ENCODE results near the gene SUMO2. TPM values are rescaled to one million over a fixed set of nuclear protein-coding genes. Genes with fewer than 3 reads are reported as not detected.

SUMO2 gene
- total and polyA plus RNA-seq, 10 of the 15 experiments (the other 5 are each of a cell fraction or from before 2014, with no cell fraction given): 163 to 803 (median 555) TPM

GRCh38 chr17:75118307-75118706 is 64.5 kb downstream of the SUMO2 start (continued):
- TF ChIP-seq REST (IDR thresholded peaks at IDR 0.05; ENCODE audit: low read depth, low read length): no peak
- no peak for TF ChIP-seq ZBTB4 (CRISPR knock-in tag; IDR thresholded peaks at IDR 0.05)
- TF ChIP-seq PRDM15 (CRISPR knock-in tag; IDR thresholded peaks at IDR 0.05): no peak
- no peak for TF ChIP-seq BRCA1 (IDR thresholded peaks at IDR 0.05; ENCODE audit: low read depth, low read length)
